Kidney (tissue), 14 donors: Measurements from ENCODE around the gene HNRNPH2. TPM values are rescaled to one million over a fixed set of nuclear protein-coding genes. Genes with fewer than 3 reads are reported as not detected.

ENCODE experiments used
- DNase-seq, 5 donors: peaks; one replicate each; pipeline ENCODE4 v3.0.0-alpha.2; 2013 to 2020
- FAIRE-seq: peaks from 2 replicates; lab custom pipeline; 2012; peaks lifted over from hg19 to GRCh38; lab: Jason Lieb, UNC
- H3K27ac ChIP-seq, 2 donors: one replicate each; pipeline ENCODE4 v1.7.0; 2013; ENCODE audit warnings: low read depth in 2 of 2, low read length in 2 of 2, inconsistent platforms in 1 of 2
- H3K27me3 ChIP-seq: one replicate; pipeline ENCODE4 v1.7.1; 2013; ENCODE audit warnings: low read length, inconsistent platforms; ENCODE audit not compliant: control insufficient read depth, insufficient read depth
- H3K36me3 ChIP-seq, 3 donors: one replicate each; pipeline versions ENCODE4 v1.7.0 to v1.7.1; 2013; ENCODE audit warnings: low read length in 3 of 3, control low read depth in 1 of 3, inconsistent platforms in 1 of 3; ENCODE audit not compliant: insufficient read depth in 3 of 3, control insufficient read depth in 2 of 3
- H3K4me1 ChIP-seq, 3 donors: one replicate each; pipeline versions ENCODE4 v1.7.0 to v1.7.1; 2013; ENCODE audit warnings: low read length in 3 of 3, inconsistent platforms in 1 of 3, low read depth in 1 of 3; ENCODE audit not compliant: control insufficient read depth in 2 of 3, insufficient read depth in 2 of 3
- H3K4me3 ChIP-seq, 3 donors: one replicate each; pipeline versions ENCODE4 v1.7.0 to v1.8.1; 2013; ENCODE audit warnings: low read length in 3 of 3, control low read depth in 1 of 3, inconsistent platforms in 1 of 3
- H3K9ac ChIP-seq, 3 donors: one replicate each; pipeline versions ENCODE4 v1.7.0 to v1.7.1; 2013; ENCODE audit warnings: low read length in 3 of 3, control low read depth in 1 of 3, inconsistent platforms in 1 of 3
- H3K9me3 ChIP-seq, 3 donors: one replicate each; pipeline versions ENCODE4 v1.7.0 to v1.7.1; 2013; ENCODE audit warnings: low read length in 3 of 3, control low read depth in 1 of 3, inconsistent platforms in 1 of 3; ENCODE audit not compliant: control insufficient read depth in 2 of 3, insufficient read depth in 1 of 3
- intact Hi-C: fragments of 100-400 bp; cut with DNase I; formaldehyde crosslinking; loops from one replicate; pipeline ENCODE4 v1.11.1; 2022
- polyA plus RNA-seq: library from polyadenylated mRNA; stranded (reverse); fragments of 350-450 nt; fragmentation: Illumina TruSeq; extraction: RNeasy Lipid Tissue Mini Kit (QIAGEN cat#74804); gene quantifications from one replicate; pipeline ENCODE4 v1.2.3, GENCODE V29; 2014; ENCODE audit warnings: low read depth, low replicate concordance; ENCODE audit not compliant: insufficient read depth
- total RNA-seq: library from RNA; stranded (reverse); fragmentation: NEBNext Ultra II Directional; extraction: Animal tissue kit (Norgen Biotek cat#: 25700); gene quantifications from one replicate; pipeline ENCODE4 v1.2.1, GENCODE V29; 2021
- TF ChIP-seq, protein P1 (sequence below): IDR thresholded peaks from 3 replicates; pipeline ENCODE4 v1.5.1; 2012; ENCODE audit warnings: mild to moderate bottlenecking, moderate library complexity, borderline replicate concordance; ENCODE audit not compliant: insufficient read depth; ENCODE audit errors: extremely low read depth
- donor health status: control.
- donor health status: control.
- donor health status: control.
- donor health status: control.
- donor health status: control.
- donor health status: DM: yes; HTN: yes; CAD: no.
- donor health status: Normal renal cell carcinoma (clear cell type).

Gene HNRNPH2
- total and polyA plus RNA-seq, 2 donors from 2014 or later = 68.1 to 79.5 TPM

DNA sequence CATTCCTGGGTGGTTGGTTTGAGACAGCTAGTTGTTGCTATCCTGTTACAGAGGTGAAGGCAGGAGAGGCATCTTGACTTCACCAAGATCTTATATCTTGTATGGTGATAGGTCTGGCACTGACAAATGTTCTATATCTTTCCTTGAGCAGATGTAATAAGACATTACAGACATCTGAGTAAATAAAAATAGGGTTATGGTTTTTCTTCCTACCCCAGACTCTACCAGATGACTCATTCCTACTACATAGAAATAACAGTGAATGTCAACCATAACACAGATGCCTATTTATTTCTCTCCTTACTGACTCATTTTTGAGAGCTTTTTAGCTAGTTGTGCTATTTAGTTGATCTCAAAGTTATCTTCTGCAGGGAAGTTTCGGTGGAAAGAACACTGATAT, 21.9 kb downstream of the HNRNPH2 start:
- Histone ChIP-seq H3K27me3 (no peaks in the 10 kb centered on the region), H3K9ac (no peak overlapping the region), H3K36me3 (peaks cover 0 to 2% (median 0%) of the 10 kb centered on the region in 3 donors), H3K4me3 (no peak overlapping the region), H3K27ac (no peak overlapping the region), H3K9me3 (peaks cover 0 to 2% (median 0%) of the 10 kb centered on the region in 3 donors), H3K4me1 (no peaks in the 10 kb centered on the region)
- no peak for DNase-seq
- no peak for FAIRE-seq
- intact Hi-C loops = no loop called here
- TF ChIP-seq, protein P1, sequence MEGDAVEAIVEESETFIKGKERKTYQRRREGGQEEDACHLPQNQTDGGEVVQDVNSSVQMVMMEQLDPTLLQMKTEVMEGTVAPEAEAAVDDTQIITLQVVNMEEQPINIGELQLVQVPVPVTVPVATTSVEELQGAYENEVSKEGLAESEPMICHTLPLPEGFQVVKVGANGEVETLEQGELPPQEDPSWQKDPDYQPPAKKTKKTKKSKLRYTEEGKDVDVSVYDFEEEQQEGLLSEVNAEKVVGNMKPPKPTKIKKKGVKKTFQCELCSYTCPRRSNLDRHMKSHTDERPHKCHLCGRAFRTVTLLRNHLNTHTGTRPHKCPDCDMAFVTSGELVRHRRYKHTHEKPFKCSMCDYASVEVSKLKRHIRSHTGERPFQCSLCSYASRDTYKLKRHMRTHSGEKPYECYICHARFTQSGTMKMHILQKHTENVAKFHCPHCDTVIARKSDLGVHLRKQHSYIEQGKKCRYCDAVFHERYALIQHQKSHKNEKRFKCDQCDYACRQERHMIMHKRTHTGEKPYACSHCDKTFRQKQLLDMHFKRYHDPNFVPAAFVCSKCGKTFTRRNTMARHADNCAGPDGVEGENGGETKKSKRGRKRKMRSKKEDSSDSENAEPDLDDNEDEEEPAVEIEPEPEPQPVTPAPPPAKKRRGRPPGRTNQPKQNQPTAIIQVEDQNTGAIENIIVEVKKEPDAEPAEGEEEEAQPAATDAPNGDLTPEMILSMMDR = no peak

DNA sequence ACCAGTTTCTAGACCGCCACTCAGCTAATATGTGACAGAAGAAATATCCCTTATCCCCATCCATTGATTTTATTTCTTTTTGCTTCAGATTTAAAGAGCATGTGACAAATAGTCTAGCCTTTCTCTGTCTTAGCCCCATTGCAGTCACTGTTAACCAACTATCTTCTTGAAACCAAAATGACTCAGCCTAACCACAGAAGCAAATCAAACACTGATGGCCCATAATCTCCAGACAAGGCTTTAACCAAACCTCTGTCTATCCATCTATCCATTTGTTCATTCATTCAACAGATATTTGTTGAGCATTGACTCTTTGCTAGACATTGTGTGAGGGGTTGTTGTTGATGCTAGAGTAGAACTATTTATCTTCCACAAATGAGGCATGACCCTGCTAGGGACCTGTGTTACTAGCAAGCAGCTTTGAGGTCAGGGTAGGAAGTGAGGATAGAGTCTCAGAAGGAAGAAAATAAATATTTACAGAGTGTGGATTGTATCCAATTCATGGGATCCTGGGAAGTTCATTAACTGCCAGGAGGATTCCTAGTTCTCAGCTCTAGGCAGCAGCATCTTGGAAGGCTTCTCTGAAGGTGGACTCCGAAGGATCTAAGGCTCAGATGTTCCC, 22.5 kb downstream of the HNRNPH2 start:
- Histone ChIP-seq H3K4me3 (no peak overlapping the region), H3K27me3 (no peaks in the 10 kb centered on the region), H3K9ac (no peak overlapping the region), H3K36me3 (peaks cover 0 to 2% (median 0%) of the 10 kb centered on the region in 3 donors), H3K27ac (no peak overlapping the region), H3K9me3 (peaks cover 0 to 2% (median 0%) of the 10 kb centered on the region in 3 donors), H3K4me1 (no peaks in the 10 kb centered on the region)
- intact Hi-C loops = no loop called here
- TF ChIP-seq, protein P1 = no peak
- DNase-seq (no peak), FAIRE-seq (no peak)

DNA sequence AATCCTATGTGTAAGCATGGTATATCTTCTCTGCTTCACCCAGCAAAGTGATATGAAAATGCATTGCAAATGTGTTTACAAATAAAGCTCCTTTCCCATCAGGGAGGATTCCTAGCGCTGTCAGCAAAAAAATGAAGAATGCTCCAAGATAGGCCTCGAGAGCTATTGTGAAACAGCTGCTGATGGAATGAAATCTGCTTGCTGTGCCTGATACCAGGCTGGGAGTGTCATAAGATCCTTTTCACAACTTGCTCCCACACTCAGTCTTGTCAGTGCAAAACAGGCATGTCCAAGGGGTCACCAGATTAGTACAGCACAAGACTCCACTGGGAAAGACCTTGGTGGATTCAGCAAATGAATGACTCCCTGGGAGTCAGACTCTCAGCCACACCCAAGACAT, 34.1 kb downstream of the HNRNPH2 start:
- H3K9me3 ChIP-seq = no peaks in the 10 kb centered on the region
- TF ChIP-seq, protein P1 = no peak
- no peaks in the 10 kb centered on the region for H3K27me3 ChIP-seq
- H3K36me3 ChIP-seq = peaks cover 4 to 13% (median 8%) of the 10 kb centered on the region in 3 donors
- DNase-seq = no peak
- H3K4me3 ChIP-seq = no peak overlapping the region
- intact Hi-C loops = no loop called here
- no peaks in the 10 kb centered on the region for H3K4me1 ChIP-seq
- no peak overlapping the region for H3K27ac ChIP-seq
- no peak overlapping the region for H3K9ac ChIP-seq
- no peak for FAIRE-seq
